ENCODE measurements around the gene PIGZ. TPM values are rescaled to one million over a fixed set of nuclear protein-coding genes. Genes with fewer than 3 reads are reported as not detected.

Gene PIGZ
- total and polyA plus RNA-seq, 2 donors: 2.0 to 3.4 TPM

DNA sequence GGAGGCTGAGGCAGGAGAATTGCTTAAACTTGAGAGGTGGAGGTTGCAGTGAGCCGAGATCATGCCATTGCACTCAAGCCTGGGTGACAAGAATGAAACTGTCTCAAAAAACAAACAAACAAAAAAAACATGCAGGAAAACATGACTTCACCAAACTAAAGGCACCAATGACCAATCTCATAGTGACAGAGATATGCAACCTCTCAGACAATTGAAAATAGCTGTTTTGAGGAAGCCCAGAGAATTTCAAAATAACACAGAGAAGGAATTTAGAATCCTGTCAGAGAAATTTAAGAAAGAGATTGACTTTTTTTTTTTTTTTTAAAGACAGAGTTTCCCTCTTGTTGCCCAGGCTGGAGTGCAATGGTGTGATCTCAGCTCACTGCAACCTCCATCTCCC lies 52.4 kb downstream of the PIGZ start:
- H3K27ac ChIP-seq (ENCODE audit: low read depth in 1 of 2, low read length in 1 of 2): no peak overlapping the region
- H3K4me3 ChIP-seq (ENCODE audit: low read length in 2 of 2): no peak overlapping the region
- peaks cover 13 to 15% of the 10 kb centered on the region in 2 donors for H3K36me3 ChIP-seq (ENCODE audit: control insufficient read depth in 2 of 2, insufficient read depth in 2 of 2, low read length in 1 of 2)
- no peak for DNase-seq (ENCODE audit: low read depth in 6 of 9, low spot score in 9 of 9)
- H3K9me3 ChIP-seq (ENCODE audit: control insufficient read depth in 2 of 2, insufficient read depth in 1 of 2, low read length in 1 of 2): peaks cover 0 to 4% of the 10 kb centered on the region in 2 donors
- H3K27me3 ChIP-seq (ENCODE audit: control insufficient read depth in 2 of 2, insufficient read depth in 1 of 2, low read length in 1 of 2): no peaks in the 10 kb centered on the region
- H3K4me1 ChIP-seq (ENCODE audit: control insufficient read depth in 2 of 2, insufficient read depth in 2 of 2, low read length in 2 of 2): no peaks in the 10 kb centered on the region
- 98% methylated on average over 1 of the region's 1 CpG for WGBS

DNA sequence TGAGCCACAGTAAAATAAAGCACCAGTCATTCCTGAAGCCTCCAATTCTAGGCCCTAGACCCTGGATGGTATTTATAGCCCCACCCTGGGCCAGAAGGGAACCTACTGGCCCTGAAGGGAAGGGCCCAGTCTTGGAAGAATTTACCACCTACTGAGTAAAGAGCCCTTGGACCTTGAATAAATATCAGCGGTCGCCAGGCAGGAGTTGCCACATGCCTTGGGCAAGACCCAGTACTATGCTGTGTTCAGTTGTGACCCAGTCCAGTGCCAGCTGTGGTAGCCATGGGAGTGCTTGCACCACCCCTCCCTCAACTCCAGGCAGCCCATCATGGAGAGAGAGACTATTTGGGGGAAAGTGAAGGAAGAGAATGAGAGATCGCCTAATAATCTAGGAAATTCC lies 53.3 kb downstream of the PIGZ start:
- H3K36me3 ChIP-seq (ENCODE audit: control insufficient read depth in 2 of 2, insufficient read depth in 2 of 2, low read length in 1 of 2): peaks cover 13 to 15% of the 10 kb centered on the region in 2 donors
- H3K4me1 ChIP-seq (ENCODE audit: control insufficient read depth in 2 of 2, insufficient read depth in 2 of 2, low read length in 2 of 2): no peaks in the 10 kb centered on the region
- peaks cover 0 to 4% of the 10 kb centered on the region in 2 donors for H3K9me3 ChIP-seq (ENCODE audit: control insufficient read depth in 2 of 2, insufficient read depth in 1 of 2, low read length in 1 of 2)
- H3K4me3 ChIP-seq (ENCODE audit: low read length in 2 of 2): no peak overlapping the region
- H3K27ac ChIP-seq (ENCODE audit: low read depth in 1 of 2, low read length in 1 of 2): no peak overlapping the region
- DNase-seq (ENCODE audit: low read depth in 6 of 9, low spot score in 9 of 9): no peak
- H3K27me3 ChIP-seq (ENCODE audit: control insufficient read depth in 2 of 2, insufficient read depth in 1 of 2, low read length in 1 of 2): no peaks in the 10 kb centered on the region
- WGBS: 97% methylated on average over 3 of the region's 3 CpGs

DNA sequence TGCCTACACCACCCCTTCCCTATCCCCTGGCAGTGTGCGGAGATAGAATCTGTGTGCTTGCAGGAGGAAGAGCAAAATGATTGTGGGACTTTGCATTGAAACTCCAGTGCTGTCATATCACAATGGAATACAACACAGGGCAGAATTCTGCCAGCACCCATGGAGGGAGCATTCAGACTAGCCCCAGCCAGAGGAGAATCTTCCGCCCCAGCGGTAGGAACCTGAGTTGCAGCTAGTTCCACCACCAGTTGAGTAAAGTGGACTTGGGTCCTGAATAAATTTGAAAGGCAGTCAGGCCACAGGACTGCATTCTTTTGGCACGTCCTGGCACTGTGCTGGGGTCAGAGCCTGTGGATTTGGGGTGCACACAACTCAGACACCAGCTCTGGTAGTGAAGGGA lies 53.8 kb downstream of the PIGZ start:
- peaks cover 13 to 15% of the 10 kb centered on the region in 2 donors for H3K36me3 ChIP-seq (ENCODE audit: control insufficient read depth in 2 of 2, insufficient read depth in 2 of 2, low read length in 1 of 2)
- H3K4me3 ChIP-seq (ENCODE audit: low read length in 2 of 2): no peak overlapping the region
- H3K27me3 ChIP-seq (ENCODE audit: control insufficient read depth in 2 of 2, insufficient read depth in 1 of 2, low read length in 1 of 2): no peaks in the 10 kb centered on the region
- DNase-seq (ENCODE audit: low read depth in 6 of 9, low spot score in 9 of 9): no peak
- WGBS: 97% methylated on average over 4 of the region's 4 CpGs
- H3K4me1 ChIP-seq (ENCODE audit: control insufficient read depth in 2 of 2, insufficient read depth in 2 of 2, low read length in 2 of 2): no peaks in the 10 kb centered on the region
- H3K9me3 ChIP-seq (ENCODE audit: control insufficient read depth in 2 of 2, insufficient read depth in 1 of 2, low read length in 1 of 2): peaks cover 0 to 4% of the 10 kb centered on the region in 2 donors
- H3K27ac ChIP-seq (ENCODE audit: low read depth in 1 of 2, low read length in 1 of 2): no peak overlapping the region

- WGBS: 99% methylated on average over 2 of the region's 2 CpGs
- no peak for DNase-seq (ENCODE audit: low read depth in 6 of 9, low spot score in 9 of 9)
Measured at GRCh38 chr3:196903740-196904139, 64.9 kb downstream of the PIGZ start.

GRCh38 chr3:196902296-196902695 lies 66.3 kb downstream of the PIGZ start:
- no peak for DNase-seq (ENCODE audit: low read depth in 6 of 9, low spot score in 9 of 9)
- no peaks in the 10 kb centered on the region for H3K9me3 ChIP-seq (ENCODE audit: control insufficient read depth in 2 of 2, insufficient read depth in 1 of 2, low read length in 1 of 2)
- WGBS: 97% methylated on average over 1 of the region's 1 CpG
- no peaks in the 10 kb centered on the region for H3K4me1 ChIP-seq (ENCODE audit: control insufficient read depth in 2 of 2, insufficient read depth in 2 of 2, low read length in 2 of 2)
- no peak overlapping the region for H3K4me3 ChIP-seq (ENCODE audit: low read length in 2 of 2)
- no peak overlapping the region for H3K27ac ChIP-seq (ENCODE audit: low read depth in 1 of 2, low read length in 1 of 2)
- peaks cover 33 to 64% of the 10 kb centered on the region in 2 donors for H3K36me3 ChIP-seq (ENCODE audit: control insufficient read depth in 2 of 2, insufficient read depth in 2 of 2, low read length in 1 of 2)
- no peaks in the 10 kb centered on the region for H3K27me3 ChIP-seq (ENCODE audit: control insufficient read depth in 2 of 2, insufficient read depth in 1 of 2, low read length in 1 of 2)

More at GRCh38 chr3:196903740-196904139, 64.9 kb downstream of the PIGZ start:
- no peak overlapping the region for H3K27ac ChIP-seq (ENCODE audit: low read depth in 1 of 2, low read length in 1 of 2)
- no peaks in the 10 kb centered on the region for H3K4me1 ChIP-seq (ENCODE audit: control insufficient read depth in 2 of 2, insufficient read depth in 2 of 2, low read length in 2 of 2)
- H3K4me3 ChIP-seq (ENCODE audit: low read length in 2 of 2): no peak overlapping the region
- no peaks in the 10 kb centered on the region for H3K27me3 ChIP-seq (ENCODE audit: control insufficient read depth in 2 of 2, insufficient read depth in 1 of 2, low read length in 1 of 2)
- no peaks in the 10 kb centered on the region for H3K9me3 ChIP-seq (ENCODE audit: control insufficient read depth in 2 of 2, insufficient read depth in 1 of 2, low read length in 1 of 2)
- peaks cover 33 to 66% of the 10 kb centered on the region in 2 donors for H3K36me3 ChIP-seq (ENCODE audit: control insufficient read depth in 2 of 2, insufficient read depth in 2 of 2, low read length in 1 of 2)

DNA sequence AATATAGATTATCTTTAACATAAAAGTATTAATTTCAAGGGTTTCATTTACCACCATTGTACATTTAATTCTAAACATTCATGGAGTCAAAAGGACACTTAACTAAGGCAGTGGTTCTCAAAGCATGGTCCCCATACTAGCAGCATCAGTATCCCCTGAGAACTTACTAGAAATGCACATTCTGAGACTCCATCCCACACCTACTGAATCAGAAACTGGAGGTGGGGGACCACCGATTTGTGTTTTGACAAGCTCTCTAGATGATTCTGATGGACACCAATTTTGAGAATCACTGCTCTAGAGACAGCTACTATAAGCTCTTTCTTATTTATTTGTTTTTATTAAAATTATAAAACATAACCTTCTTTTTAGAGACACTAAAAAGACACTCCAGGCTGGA lies 66.9 kb downstream of the PIGZ start:
- 98% methylated on average over 1 of the region's 1 CpG for WGBS
- DNase-seq (ENCODE audit: low read depth in 6 of 9, low spot score in 9 of 9): no peak
- Histone ChIP-seq H3K27ac (ENCODE audit: low read depth in 1 of 2, low read length in 1 of 2) (no peak overlapping the region), H3K36me3 (ENCODE audit: control insufficient read depth in 2 of 2, insufficient read depth in 2 of 2, low read length in 1 of 2) (peaks cover 33 to 60% of the 10 kb centered on the region in 2 donors), H3K4me3 (ENCODE audit: low read length in 2 of 2) (no peak overlapping the region), H3K4me1 (ENCODE audit: control insufficient read depth in 2 of 2, insufficient read depth in 2 of 2, low read length in 2 of 2) (no peaks in the 10 kb centered on the region), H3K27me3 (ENCODE audit: control insufficient read depth in 2 of 2, insufficient read depth in 1 of 2, low read length in 1 of 2) (no peaks in the 10 kb centered on the region), H3K9me3 (ENCODE audit: control insufficient read depth in 2 of 2, insufficient read depth in 1 of 2, low read length in 1 of 2) (no peaks in the 10 kb centered on the region)

Other genes starting within 250 kb of the PIGZ start
- gene PAK2, start 229.0 kb downstream of the PIGZ start, total RNA-seq: 29.1 TPM
- 47.4 TPM for gene PAK2, start 229.0 kb downstream of the PIGZ start, polyA plus RNA-seq
- gene SENP5, start 100.9 kb downstream of the PIGZ start, total RNA-seq: 24.8 TPM
- 11.3 TPM for gene SENP5, start 100.9 kb downstream of the PIGZ start, polyA plus RNA-seq
- gene NCBP2, start 26.3 kb downstream of the PIGZ start, total RNA-seq: 46.6 TPM
- 77.5 TPM for gene NCBP2, start 26.3 kb downstream of the PIGZ start, polyA plus RNA-seq
- 4.3 TPM for gene MELTF, start 61.0 kb upstream of the PIGZ start, total RNA-seq
- gene MELTF, start 61.0 kb upstream of the PIGZ start, polyA plus RNA-seq: 3.2 TPM